Activated effector memory CD4-positive, alpha-beta T cell treated with Interleukin-2 at 50 U/mL for 16 hours (primary cell): ENCODE measurements around the gene MPZL2.

ENCODE experiments used
- DNase-seq: peaks from one replicate; pipeline ENCODE4 v3.0.0-alpha.2; 2020

Gene MPZL2

GRCh38 chr11:118217575-118217974 is 46.5 kb downstream of the MPZL2 start:
- no peak for DNase-seq

- no peak for DNase-seq
Observed at GRCh38 chr11:118216621-118217481, 47.2 kb downstream of the MPZL2 start.

- no peak for DNase-seq
Observed at GRCh38 chr11:118215765-118216164, 48.3 kb downstream of the MPZL2 start.

GRCh38 chr11:118215262-118215661 is 48.8 kb downstream of the MPZL2 start:
- DNase-seq, result no peak

GRCh38 chr11:118214210-118214914 is 49.7 kb downstream of the MPZL2 start:
- DNase-seq, result no peak

GRCh38 chr11:118213781-118214180 is 50.3 kb downstream of the MPZL2 start:
- DNase-seq, result no peak

- DNase-seq, result no peak
Observed at GRCh38 chr11:118213201-118213600, 50.9 kb downstream of the MPZL2 start.

GRCh38 chr11:118212781-118213191 is 51.3 kb downstream of the MPZL2 start:
- DNase-seq, result no peak

GRCh38 chr11:118212131-118212725 is 51.9 kb downstream of the MPZL2 start:
- DNase-seq, result no peak

- DNase-seq, result no peak
Observed at GRCh38 chr11:118211006-118211405, 53.1 kb downstream of the MPZL2 start.

GRCh38 chr11:118210323-118210722 is 53.8 kb downstream of the MPZL2 start:
- DNase-seq, result no peak

GRCh38 chr11:118209033-118209432 is 55.1 kb downstream of the MPZL2 start:
- no peak for DNase-seq

- no peak for DNase-seq
Observed at GRCh38 chr11:118207079-118207478, 57.0 kb downstream of the MPZL2 start.

GRCh38 chr11:118206391-118207031 is 57.6 kb downstream of the MPZL2 start:
- no peak for DNase-seq

GRCh38 chr11:118205606-118206378 is 58.3 kb downstream of the MPZL2 start:
- DNase-seq, result no peak
